HG03097 (cell line): ENCODE results near the gene CIPC.

ENCODE experiments used
- ATAC-seq: cut with Tn5 transposase; IDR thresholded peaks from one replicate; pipeline ENCODE4 v1.9.1; 2021; ENCODE audit not compliant: unreplicated experiment, low FRiP score

CIPC gene

DNA sequence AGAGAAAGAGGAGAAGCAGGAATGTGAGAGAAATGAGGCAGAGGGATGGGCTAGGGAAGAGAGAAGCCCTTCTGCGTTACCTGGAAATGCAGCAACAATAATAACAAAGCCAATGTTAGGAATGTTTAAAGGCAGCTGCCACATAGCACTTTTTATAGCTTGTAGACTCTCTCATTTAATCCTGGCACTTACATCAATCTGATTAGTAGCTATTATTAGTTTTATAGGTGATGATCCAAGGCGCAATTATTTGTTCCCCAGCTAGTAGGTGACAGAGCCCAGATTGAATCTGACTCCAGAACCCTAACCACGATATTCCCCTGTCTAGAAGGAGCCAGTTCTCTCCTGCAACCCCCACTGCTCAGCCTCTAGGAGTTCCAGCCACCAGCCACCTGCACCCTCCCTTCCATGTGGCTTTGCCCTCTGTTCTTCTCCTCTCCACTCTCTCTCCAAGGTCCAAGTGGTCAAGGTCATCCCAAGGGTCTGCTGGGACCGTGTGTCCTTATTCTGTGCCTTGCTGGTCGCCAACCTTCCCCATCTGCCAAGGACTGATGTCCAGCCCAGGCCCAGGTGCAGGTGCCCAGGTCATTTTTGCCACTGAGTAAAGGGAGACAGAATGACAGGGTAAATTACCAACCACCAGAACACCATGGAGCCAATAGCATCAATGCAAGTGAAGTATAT is 29.4 kb upstream of the CIPC start:
- ATAC-seq, result no peak

DNA sequence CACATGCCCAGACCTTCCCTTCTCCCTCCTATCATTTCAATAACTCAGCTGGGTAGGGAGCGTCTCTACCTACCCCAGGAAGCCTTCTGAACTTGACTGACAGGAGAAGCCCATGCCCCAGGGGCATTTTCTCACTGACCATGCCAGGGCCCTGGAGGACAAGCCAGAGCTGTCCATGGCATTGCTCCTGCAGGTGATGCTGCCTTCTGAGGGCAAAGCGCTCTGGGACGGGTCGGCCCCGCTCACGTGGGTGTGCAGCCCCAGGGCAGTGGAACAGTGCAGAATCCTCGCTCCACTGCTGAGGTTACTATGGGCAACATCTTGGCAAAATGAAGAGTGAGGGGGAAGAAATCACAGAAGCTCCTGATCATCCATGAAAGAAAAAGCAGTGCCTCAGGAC is 28.5 kb upstream of the CIPC start:
- ATAC-seq, result no peak

GRCh38 chr14:77071938-77072388 is 26.1 kb upstream of the CIPC start:
- ATAC-seq, result no peak

DNA sequence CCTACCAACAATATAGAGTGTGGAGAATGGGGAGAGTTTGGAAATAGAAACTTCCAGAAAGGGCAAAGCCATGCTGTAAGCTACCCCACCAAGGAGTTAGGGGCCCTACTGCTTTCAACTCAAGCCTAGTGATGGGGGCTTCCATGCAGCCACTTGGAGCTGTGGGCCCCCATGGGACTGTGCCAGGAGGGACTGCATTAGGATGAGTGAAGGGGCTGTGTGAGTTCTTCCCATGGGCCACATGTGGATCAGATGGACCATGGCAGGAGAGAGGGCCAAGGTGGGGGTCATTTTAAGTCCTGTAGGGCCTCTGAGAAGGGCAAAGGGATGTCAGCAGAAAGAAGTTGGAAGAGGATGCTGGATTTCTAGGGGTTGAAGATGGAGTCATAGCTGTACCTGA is 23.1 kb upstream of the CIPC start:
- ATAC-seq, result no peak

DNA sequence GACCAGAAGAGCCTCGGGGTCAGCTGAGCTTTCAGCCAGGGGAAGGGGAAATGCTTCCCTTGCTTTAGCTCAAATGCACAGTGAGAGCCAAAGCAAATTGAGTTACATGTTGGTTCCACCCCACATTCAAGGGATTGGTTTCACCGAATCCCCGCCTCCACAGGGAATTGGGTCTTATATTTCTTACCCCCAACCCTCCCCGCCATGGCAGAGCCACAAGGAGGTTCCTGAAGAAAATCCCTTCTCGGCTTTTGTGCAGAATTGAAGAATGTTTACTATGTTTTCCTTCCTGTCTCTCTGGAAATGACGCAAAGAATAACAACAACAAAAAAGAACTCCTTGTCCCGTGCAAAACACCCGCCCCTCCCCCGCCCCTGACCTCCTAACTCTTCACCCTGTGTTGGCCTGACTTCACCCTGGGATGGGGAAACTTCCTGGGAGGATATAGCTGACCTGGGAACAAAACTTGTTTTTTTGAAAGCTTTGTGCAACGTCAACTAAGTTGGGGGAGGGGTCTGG is 21.9 kb upstream of the CIPC start:
- ATAC-seq, result no peak

DNA sequence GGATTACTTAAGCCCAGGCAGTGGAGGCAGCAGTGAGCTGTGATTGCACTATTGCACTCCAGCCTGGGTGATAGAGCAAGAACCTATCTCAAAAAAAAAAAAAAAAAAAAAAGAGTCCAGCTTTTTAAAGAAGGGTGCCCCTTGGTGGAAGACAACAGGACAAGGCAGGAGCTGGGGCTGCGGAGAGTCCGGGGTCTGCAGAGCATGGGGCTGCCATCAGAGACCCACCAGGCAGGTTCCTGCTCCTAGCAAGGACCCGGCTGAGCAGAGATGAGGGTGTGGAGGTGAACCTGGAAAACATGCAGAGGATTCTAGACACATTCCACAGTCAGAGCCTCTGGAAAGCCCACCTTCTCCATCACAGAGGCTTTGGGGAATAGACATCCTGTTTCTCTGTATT is 21.0 kb upstream of the CIPC start:
- ATAC-seq, result no peak

DNA sequence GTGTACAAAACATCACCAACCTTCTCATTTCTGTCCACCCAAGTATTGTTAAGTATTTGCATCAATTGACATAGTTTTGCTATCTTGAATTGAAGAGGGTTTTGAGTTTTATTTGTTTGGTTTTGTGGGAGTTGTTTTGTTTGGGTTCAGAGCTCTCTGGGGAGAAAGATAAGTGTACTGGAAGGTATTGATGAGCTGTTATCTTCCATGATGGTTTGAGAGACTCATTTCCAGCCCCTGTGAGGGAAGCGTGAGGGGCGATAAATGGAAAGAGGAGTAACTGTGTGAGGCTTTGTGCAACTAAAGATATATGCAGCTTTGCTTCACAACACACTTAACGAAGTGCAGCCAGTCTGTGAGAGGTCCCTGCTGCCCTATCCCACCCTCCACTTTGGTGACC is 15.7 kb upstream of the CIPC start:
- ATAC-seq, result no peak

- ATAC-seq, result no peak
Observed at GRCh38 chr14:77083082-77083481, 15.0 kb upstream of the CIPC start.

DNA sequence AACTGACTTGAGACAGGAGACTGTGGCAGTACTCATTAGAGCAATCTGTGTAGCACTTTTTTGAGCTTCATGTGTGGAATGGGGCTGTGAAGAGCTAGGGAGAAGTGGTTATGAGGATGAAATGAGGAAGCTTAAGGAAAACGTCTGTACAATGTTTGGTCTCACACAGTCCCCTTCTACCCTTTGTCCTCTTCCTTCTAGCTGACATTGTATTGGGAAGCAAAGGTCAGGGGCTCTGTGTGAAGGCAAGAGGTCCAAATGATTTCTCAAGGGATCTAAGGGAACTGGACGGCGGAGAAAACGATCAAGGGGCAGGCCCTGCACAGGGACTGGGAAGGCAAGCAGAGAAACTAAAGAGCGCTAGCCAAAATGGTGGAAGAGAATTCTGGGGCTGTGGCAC is 13.1 kb upstream of the CIPC start:
- ATAC-seq, result no peak

DNA sequence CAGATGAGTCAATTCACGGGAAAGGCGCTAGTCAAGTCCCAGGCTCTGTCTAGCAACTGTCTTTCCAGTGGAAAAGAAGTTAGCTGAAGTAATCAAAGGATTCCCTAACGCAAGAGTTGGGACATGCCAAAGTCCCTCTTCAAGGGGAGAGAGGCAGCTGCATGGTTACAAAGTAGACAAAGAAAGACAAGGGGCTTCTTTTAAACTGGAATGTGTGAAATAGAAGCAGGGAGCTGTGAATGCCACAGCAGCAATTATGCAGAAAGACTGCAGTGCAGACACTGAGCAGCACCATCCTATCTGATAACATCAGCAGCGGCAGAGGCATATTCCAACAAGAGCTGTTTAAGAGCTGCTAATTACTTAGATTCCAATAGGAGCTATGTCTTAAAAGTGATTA is 12.5 kb upstream of the CIPC start:
- ATAC-seq, result no peak

DNA sequence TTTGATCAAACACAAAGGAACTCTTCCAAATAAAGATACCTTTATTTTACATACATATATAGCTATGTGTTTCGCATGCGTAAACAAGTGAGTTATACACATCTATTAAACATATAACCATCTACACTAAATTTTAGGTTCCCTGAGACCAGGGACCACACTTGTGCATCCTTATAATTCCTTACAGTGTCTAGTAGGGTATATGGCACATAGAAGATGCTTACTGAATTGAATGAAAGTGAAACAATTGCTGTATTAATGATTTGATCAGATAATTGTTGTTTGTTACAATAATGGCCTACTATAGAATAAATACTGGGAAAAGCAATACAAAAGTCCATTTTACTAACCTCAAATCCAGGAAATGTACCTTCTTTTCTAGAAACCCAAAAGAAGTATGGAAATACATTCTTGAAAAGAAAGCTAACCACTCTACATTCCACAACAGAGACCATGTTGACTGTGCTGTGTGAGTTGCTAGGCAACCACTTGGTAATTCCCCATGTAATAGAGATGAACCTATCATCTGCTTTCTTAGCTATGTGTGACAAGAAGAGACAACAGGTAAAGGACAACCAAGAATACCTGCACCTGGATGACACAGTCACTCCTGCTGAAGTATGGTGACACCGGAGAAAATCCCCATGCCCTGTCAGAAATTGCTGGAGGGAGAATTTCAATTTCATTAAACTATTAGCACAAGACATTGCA is 11.9 kb upstream of the CIPC start:
- no peak for ATAC-seq

DNA sequence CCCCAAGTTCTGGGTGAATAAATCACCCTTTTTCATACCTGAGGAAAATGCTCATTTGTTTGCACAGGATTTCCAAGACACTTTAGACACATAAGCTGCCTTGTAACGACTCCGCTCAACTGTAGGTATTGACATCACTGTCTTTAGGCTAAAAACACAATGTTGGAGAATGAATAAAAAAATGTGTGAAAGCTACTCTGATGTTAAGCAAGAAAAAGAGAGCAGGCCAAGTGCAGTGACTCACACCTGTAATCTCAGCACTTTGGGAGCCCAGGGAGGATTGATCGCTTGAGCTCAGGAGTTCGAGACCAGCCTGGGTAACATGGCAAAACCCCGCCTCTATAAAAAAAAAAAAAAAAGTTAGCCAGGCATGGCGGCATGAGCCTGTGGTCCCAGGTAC is 11.1 kb upstream of the CIPC start:
- ATAC-seq, result no peak

- no peak for ATAC-seq
Observed at GRCh38 chr14:77087631-77088030, 10.4 kb upstream of the CIPC start.

GRCh38 chr14:77088219-77088618 is 9.8 kb upstream of the CIPC start:
- no peak for ATAC-seq

- ATAC-seq, result no peak
Observed at GRCh38 chr14:77088645-77089044, 9.4 kb upstream of the CIPC start.

GRCh38 chr14:77091518-77091917 is 6.5 kb upstream of the CIPC start:
- no peak for ATAC-seq

- no peak for ATAC-seq
Observed at GRCh38 chr14:77092676-77093075, 5.4 kb upstream of the CIPC start.

DNA sequence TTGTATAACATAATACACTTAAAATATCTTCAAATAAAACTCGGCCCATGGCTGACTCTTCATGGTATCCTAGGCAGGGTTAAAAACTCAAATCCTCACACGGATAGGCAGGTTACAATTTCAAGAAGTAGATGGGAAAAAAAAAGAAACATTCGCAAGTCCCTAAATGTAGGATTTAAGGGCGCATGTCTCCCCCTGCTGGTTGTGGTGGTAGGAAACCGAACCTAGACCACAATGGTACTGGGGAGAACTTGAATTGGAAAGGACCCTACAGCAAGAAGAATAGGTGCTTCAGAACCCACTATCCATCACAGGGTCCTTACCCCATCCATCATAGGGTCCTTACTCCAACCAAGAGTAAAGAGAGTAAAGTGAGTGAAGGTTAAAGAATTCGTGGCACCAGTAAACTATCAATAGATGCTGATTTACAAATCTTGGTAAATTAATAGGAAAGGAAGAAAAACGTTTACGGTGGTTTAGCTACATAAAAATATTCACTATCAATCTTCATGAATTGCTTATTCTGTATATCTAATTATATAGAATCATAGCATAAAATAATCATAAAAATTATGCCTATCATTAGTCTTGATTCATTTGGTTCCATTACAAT is 3.3 kb upstream of the CIPC start:
- ATAC-seq, result no peak

GRCh38 chr14:77097006-77097699 is 905 bp upstream of the CIPC start:
- no peak for ATAC-seq

DNA sequence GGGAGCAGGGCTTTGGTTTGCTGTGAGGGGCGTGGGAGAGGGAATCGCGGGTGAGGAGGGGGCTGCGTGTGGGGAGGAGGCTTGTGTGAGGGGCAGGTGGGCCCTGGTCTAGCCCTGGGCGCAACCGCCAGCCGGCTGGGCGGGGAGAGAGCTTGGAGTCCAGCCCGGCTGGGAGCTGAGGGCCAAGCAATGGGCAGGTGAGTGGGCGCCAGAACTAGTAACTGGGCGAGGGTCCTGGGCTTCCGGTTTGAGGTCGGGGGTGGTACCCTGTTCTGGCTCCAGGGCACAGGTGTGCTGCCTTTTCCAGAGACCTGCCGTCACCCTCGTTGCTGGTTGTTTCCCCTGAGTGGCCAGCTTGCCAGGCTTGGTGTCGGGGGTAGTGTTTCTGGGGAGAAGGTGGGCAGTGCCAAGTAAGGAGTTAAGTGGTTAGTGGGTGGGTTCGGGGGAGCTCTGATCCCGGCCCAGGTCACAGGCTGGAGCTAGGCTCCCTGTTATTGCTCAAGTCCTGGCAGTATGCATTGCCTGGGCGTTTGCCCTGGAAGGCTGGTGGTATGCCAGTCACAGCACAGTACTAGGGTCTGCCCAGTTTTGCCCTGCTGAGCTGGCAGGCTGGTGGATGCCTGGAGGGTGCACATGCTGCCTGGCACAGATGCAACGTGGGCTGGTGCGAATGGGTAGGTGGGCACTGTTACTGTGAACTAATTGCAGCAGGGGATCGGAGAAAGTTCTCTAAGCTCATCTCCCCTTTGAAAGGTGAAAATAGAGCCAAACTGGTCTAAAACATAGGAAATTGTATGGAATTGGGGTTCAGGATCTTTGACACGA is 683 bp downstream of the CIPC start:
- ATAC-seq, result no peak
